ENCODE results near the gene GRIA4. TPM values are rescaled to one million over a fixed set of nuclear protein-coding genes. Genes with fewer than 3 reads are reported as not detected.

GRIA4 gene
- total RNA-seq, 1 experiment from 2014 or later, result not detected

GRCh38 chr11:105968021-105968697 is 358.3 kb downstream of the GRIA4 start:
- Histone ChIP-seq H3K79me2 (ENCODE audit: low read depth) (no peaks in the 10 kb centered on the region), H3K4me3 (no peak overlapping the region), H3K9me3 (ENCODE audit: insufficient read depth, low read depth) (no peaks in the 10 kb centered on the region; the same call in 1 of the 2 replicates), H3K4me2 (no peak overlapping the region), H3K27ac (no peak overlapping the region), H3K36me3 (ENCODE audit: low read depth) (no peaks in the 10 kb centered on the region), H4K20me1 (ENCODE audit: insufficient read depth) (no peaks in the 10 kb centered on the region), H3F3A (ENCODE audit: insufficient read depth, low read depth) (no peaks in the 10 kb centered on the region), H2AFZ (no peak overlapping the region), H3K4me1 (replicated peaks; ENCODE audit: insufficient read depth) (peaks cover 4% of the 10 kb centered on the region), H3K27me3 (ENCODE audit: insufficient read depth, low read depth) (no peaks in the 10 kb centered on the region), H3K9me2 (ENCODE audit: insufficient read depth) (no peaks in the 10 kb centered on the region)
- POLR2A ChIA-PET (ENCODE audit: unreplicated experiment), result no interaction called here
- DNase-seq, result no peak
- CTCF ChIA-PET, result no interaction called here
- BruUV-seq (replicated peaks), result no TSS peak
- intact Hi-C loops (cut with micrococcal nuclease; ENCODE audit: unreplicated experiment), result no loop called here
- TF ChIP-seq EZH2 (IDR thresholded peaks at IDR 0.05; ENCODE audit: low read depth), result no peak
- TF ChIP-seq CTCF (conservative IDR thresholded peaks at IDR 0.05), result no peak

GRCh38 chr11:105969756-105970155 is 359.9 kb downstream of the GRIA4 start:
- TF ChIP-seq EZH2 (IDR thresholded peaks at IDR 0.05; ENCODE audit: low read depth), result no peak
- TF ChIP-seq CTCF (conservative IDR thresholded peaks at IDR 0.05), result no peak
- no peak overlapping the region for H3K4me2 ChIP-seq
- no peak overlapping the region; the same call in 1 of the 2 replicates for H2AFZ ChIP-seq
- no peaks in the 10 kb centered on the region for H3K9me2 ChIP-seq (ENCODE audit: insufficient read depth)
- no peaks in the 10 kb centered on the region for H3K27me3 ChIP-seq (ENCODE audit: insufficient read depth, low read depth)
- DNase-seq, result no peak
- no peaks in the 10 kb centered on the region; the same call in 1 of the 2 replicates for H3K9me3 ChIP-seq (ENCODE audit: insufficient read depth, low read depth)
- no TSS peak for BruUV-seq (replicated peaks)
- no peak overlapping the region for H3K27ac ChIP-seq
- intact Hi-C loops (cut with micrococcal nuclease; ENCODE audit: unreplicated experiment), result no loop called here
- no peaks in the 10 kb centered on the region for H3K36me3 ChIP-seq (ENCODE audit: low read depth)
- H4K20me1 ChIP-seq (ENCODE audit: insufficient read depth), result no peaks in the 10 kb centered on the region
- CTCF ChIA-PET, result no interaction called here
- no peak overlapping the region for H3K4me3 ChIP-seq
- peaks cover 4% of the 10 kb centered on the region for H3K4me1 ChIP-seq (replicated peaks; ENCODE audit: insufficient read depth)
- POLR2A ChIA-PET (ENCODE audit: unreplicated experiment), result no interaction called here
- H3F3A ChIP-seq (ENCODE audit: insufficient read depth, low read depth), result no peaks in the 10 kb centered on the region
- no peaks in the 10 kb centered on the region for H3K79me2 ChIP-seq (ENCODE audit: low read depth)

- H3K27ac ChIP-seq, result no peak overlapping the region
- TF ChIP-seq EZH2 (IDR thresholded peaks at IDR 0.05; ENCODE audit: low read depth) (no peak), CTCF (conservative IDR thresholded peaks at IDR 0.05) (no peak)
- no peaks in the 10 kb centered on the region for H3K27me3 ChIP-seq (ENCODE audit: insufficient read depth, low read depth)
- peaks cover 3% of the 10 kb centered on the region; the same call in 1 of the 2 replicates for H3K9me2 ChIP-seq (ENCODE audit: insufficient read depth)
- no TSS peak for BruUV-seq (replicated peaks)
- H3F3A ChIP-seq (ENCODE audit: insufficient read depth, low read depth), result no peaks in the 10 kb centered on the region
- ChIA-PET POLR2A (ENCODE audit: unreplicated experiment) (no interaction called here), CTCF (no interaction called here)
- no peaks in the 10 kb centered on the region for H4K20me1 ChIP-seq (ENCODE audit: insufficient read depth)
- H3K4me2 ChIP-seq, result no peak overlapping the region
- no peak overlapping the region for H2AFZ ChIP-seq
- no peaks in the 10 kb centered on the region for H3K9me3 ChIP-seq (ENCODE audit: insufficient read depth, low read depth)
- no peaks in the 10 kb centered on the region for H3K4me1 ChIP-seq (replicated peaks; ENCODE audit: insufficient read depth)
- no peak overlapping the region for H3K4me3 ChIP-seq
- no peaks in the 10 kb centered on the region for H3K36me3 ChIP-seq (ENCODE audit: low read depth)
- H3K79me2 ChIP-seq (ENCODE audit: low read depth), result no peaks in the 10 kb centered on the region
- DNase-seq, result no peak
- intact Hi-C loops (cut with micrococcal nuclease; ENCODE audit: unreplicated experiment), result no loop called here
These were observed 365.3 kb downstream of the GRIA4 start for GRCh38 chr11:105975128-105975527.
